ENCODE results near the gene ATP2B1.

ATP2B1 gene

GRCh38 chr12:89694542-89694941 lies 14.1 kb downstream of the ATP2B1 start:
- DNase-seq (ENCODE audit: low read depth in 2 of 2) = no peak

- DNase-seq (ENCODE audit: low read depth in 2 of 2) = no peak
Measured at GRCh38 chr12:89693639-89694202, 14.9 kb downstream of the ATP2B1 start.

- DNase-seq (ENCODE audit: low read depth in 2 of 2) = no peak
Measured at GRCh38 chr12:89692439-89692838, 16.2 kb downstream of the ATP2B1 start.

DNA sequence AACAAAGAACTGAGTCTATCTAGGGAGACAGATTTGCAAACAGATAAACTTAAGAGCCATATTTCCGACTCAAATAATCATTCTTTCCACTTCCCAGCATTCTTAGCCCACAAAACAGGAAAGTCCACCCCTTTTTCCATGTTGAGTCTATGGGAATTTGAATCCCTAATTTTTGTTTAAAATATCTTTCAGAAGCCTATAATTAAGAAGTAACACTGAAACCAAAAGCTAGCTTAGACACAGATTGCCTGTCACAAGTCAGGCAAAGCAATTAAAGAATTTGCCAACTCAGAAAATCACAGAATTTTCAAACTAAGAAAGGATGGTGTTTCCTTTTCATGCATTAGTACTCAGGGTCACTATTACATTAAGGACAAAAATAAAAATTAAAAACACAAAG lies 17.0 kb downstream of the ATP2B1 start:
- no peak for DNase-seq (ENCODE audit: low read depth in 2 of 2)

DNA sequence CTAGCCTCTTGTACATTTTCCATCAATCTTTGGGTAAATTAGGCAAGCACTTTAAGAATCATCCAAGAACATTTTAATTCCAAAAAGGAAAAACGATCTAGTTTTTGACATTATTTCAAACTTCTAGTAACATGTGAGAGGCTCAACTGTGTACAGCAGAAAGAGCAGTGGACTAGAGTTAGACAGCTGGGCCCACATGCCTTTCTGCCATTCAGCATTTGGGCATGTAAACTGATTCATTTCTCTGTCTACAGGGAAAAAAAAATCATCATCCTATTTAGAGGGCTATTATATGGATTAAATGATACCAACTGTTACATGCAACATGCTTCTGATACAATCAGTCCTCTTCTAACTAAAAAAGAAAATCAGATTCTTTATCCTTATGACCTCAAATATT lies 17.7 kb downstream of the ATP2B1 start:
- no peak for DNase-seq (ENCODE audit: low read depth in 2 of 2)

DNA sequence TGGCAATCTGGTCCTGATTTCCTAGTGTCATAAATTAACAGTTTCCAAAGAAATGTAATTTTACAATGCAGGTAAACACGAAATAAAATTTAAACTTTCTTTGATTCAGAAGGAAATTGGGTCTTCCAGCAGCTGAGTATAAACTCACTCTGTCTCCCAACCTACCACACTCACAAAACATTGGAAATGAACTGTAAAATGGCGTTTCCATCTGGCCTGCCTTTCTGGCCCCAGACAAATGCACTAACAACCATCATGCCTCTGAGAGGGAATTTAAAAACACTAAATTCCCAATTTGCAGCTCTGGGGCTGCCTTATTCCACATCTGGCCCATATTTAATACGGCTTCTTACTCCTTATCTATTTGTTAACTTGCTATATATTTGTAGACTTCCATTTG lies 19.3 kb downstream of the ATP2B1 start:
- DNase-seq (ENCODE audit: low read depth in 2 of 2) = no peak

- DNase-seq (ENCODE audit: low read depth in 2 of 2) = no peak
Measured at GRCh38 chr12:89686311-89686710, 22.3 kb downstream of the ATP2B1 start.

DNA sequence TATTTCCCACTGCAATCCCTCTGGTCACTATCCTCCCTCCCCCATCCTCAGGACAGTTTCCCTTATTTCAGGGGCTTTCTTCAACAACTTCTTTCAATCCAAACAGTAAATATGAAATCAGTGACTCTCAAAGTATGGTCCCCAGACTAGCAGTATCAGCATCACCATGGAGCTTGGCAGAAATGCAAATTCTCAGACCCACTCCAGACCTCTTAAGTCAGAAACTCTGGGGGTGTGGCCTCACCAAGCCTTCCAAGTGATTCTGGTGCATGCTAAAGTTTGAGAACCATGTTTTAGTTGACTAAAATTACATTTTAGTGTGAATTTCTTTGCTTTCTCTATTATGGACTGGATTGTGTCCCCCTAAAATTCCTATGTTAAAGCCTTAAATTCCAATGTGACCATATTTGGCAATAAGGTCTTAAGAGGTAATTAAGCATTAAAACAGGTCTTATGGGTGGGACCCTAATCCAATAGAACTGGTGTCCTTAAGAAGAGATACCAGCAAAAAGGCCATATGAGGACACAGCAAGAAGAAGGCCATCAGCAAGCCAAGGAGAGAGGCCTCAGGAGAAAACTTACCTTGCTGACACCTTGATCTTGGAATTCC lies 23.2 kb downstream of the ATP2B1 start:
- no peak for DNase-seq (ENCODE audit: low read depth in 2 of 2)

DNA sequence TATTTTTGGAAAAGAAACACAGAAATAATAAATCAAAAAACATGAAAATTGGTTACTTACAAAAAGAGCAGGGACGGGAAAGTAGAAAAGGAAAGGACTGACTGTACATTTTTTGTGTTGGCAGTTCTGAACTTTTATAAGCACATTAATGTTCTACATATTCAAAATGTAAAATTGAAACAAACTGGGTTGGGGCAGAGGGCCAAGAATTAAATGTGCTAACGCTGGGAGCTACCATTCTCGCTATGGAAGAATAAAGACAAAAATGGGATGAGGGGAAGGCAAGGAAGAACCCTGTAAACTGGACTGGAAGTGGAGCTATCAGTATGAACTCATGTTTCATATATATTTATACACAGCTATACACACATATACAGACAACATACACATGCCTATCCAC lies 24.5 kb downstream of the ATP2B1 start:
- DNase-seq (ENCODE audit: low read depth in 2 of 2) = no peak

GRCh38 chr12:89682284-89682683 lies 26.4 kb downstream of the ATP2B1 start:
- no peak for DNase-seq (ENCODE audit: low read depth in 2 of 2)

DNA sequence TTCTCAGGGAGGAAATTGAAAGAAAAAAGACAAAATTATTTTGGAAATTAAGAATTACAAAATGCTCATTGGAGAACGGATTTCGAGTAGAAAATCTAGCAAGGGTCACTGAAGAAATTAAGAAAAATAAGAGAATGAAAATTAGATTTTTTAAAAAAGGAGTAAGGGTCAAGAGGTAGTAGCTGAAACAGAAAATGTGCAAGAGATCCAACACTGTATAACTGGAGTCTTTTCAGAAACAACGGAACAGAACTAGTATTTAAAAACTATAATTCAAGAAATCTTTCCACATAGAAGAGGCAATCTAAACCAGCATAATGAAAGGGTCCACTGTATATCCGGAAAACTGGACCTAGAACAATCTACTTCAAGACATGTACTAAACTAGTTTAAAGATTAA lies 28.2 kb downstream of the ATP2B1 start:
- no peak for DNase-seq (ENCODE audit: low read depth in 2 of 2)

- no peak for DNase-seq (ENCODE audit: low read depth in 2 of 2)
Measured at GRCh38 chr12:89679631-89680030, 29.0 kb downstream of the ATP2B1 start.

DNA sequence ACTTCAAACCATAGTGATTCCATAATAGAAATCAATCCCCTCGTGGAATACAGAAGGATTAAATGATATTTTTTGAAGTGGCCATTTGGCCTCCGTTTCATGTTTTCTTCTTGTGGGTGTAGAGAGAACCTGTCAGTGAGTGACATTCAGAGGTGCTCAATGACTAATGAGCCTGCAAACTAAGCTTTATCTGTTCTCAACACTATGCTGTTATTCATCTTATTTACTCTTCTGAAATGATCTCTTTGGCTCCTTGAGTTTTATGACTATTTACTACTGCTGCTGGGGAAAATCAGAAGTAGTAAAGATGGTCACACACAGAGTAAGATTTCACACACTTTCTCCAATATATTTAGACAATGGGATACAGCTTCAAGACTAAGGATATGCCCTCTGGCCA lies 30.4 kb downstream of the ATP2B1 start:
- DNase-seq (ENCODE audit: low read depth in 2 of 2) = no peak

- DNase-seq (ENCODE audit: low read depth in 2 of 2) = no peak
Measured at GRCh38 chr12:89676930-89677329, 31.7 kb downstream of the ATP2B1 start.

- no peak for DNase-seq (ENCODE audit: low read depth in 2 of 2)
Measured at GRCh38 chr12:89674326-89674942, 34.2 kb downstream of the ATP2B1 start.

- no peak for DNase-seq (ENCODE audit: low read depth in 2 of 2)
Measured at GRCh38 chr12:89673603-89674002, 35.0 kb downstream of the ATP2B1 start.

DNA sequence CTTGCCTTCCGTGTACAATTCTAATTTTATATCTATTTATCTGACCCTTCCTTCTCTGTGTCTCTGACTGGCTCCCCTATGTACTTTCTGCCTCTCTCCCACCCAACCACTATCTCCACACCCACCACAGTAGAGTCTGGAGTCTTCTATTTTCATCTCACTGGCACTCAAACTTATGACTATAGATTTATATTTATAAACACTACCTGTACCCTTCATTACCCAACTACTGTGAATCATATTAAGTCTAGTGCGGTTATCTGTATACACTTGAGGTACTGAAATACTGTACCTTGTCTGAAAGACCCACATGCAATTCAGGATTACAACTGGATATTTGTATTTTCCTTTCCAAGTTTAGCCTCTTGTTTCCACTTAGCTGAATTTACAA lies 36.1 kb downstream of the ATP2B1 start:
- no peak for DNase-seq (ENCODE audit: low read depth in 2 of 2)

DNA sequence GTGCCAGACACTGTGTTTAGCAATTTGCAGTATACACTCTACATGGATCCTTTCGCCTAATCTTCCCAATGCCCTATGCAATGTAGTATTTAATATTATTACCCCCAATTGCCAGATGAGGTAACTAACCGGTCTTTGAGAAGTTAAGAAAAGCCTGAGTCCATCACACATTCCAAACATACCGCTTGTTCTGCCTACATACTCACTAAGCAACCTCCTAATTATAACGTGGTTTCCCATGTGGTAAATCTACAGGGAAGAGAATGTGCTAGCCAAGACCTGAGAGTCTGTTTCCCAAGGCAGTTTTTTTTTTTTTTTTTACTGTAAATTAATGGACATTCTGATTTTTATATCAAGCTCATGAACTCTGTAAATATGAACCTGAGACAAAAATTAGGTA lies 37.2 kb downstream of the ATP2B1 start:
- no peak for DNase-seq (ENCODE audit: low read depth in 2 of 2)

- DNase-seq (ENCODE audit: low read depth in 2 of 2) = no peak
Measured at GRCh38 chr12:89669197-89669596, 39.4 kb downstream of the ATP2B1 start.

DNA sequence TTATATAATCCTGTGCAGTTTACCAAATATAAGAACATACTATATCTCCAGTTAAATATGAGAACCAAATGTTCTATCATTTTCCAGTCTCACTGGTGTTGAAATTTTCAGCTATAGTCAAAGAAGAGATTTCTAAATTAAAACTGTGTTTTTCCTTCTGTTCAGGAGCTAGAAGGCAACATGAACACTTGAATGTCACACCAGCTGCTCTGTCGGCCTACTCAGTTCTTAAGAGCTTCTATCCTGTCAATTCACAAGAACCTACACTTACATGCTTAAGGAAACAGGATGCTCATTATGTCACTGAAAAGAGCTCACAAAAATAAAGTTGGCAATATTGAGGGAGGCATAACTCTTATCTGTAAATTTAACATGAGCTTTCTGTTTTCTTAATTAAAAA lies 43.1 kb downstream of the ATP2B1 start:
- DNase-seq (ENCODE audit: low read depth in 2 of 2) = no peak

DNA sequence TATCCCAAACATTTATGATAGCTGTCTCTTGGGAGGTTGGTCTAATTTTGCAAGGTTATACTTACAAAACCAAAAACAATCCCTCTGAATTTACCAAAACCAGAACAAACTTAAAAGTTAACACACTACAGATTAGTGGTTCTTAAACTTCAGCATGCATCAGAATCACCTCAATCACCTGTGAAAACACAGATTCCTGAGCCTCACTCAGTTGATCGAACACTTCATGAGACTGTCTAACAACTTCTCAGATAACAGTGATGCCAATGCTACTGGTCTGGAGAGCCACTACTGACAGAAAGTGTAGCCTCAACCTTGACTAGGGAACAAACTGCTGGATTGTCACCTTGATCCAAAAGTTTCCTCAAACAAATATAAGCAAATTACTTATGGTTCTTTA lies 44.2 kb downstream of the ATP2B1 start:
- DNase-seq (ENCODE audit: low read depth in 2 of 2) = no peak

- no peak for DNase-seq (ENCODE audit: low read depth in 2 of 2)
Measured at GRCh38 chr12:89663577-89664357, 44.9 kb downstream of the ATP2B1 start.

- DNase-seq (ENCODE audit: low read depth in 2 of 2) = no peak
Measured at GRCh38 chr12:89662623-89663022, 46.0 kb downstream of the ATP2B1 start.

Measured in stimulated activated CD8-positive, alpha-beta memory T cell treated with anti-CD3 and anti-CD28 coated beads, Interleukin-2, amount 100 ng/mL, for 48 hours (primary cell).